MCF 10A (cell line): ENCODE measurements around the gene AXIN2. TPM values are rescaled to one million over a fixed set of nuclear protein-coding genes. Genes with fewer than 3 reads are reported as not detected.

Experiments used
- BruUV-seq: library from RNA; stranded (reverse); fragments of 400-500 nt; replicated peaks from 2 replicates; lab custom pipeline; 2021; lab: Mats Ljungman, UMichigan
- CTCF ChIA-PET: fragments of 300-600 bp; sonication (Branson Sonifier 250); formaldehyde crosslinking; extraction: SDS; loops from one replicate; lab custom pipeline; 2021; ENCODE audit warnings: antibody characterized with exemption, inconsistent platforms; lab: Yijun Ruan, JAX
- POLR2A ChIA-PET: fragments of 300-600, 350-650 bp; sonication (Branson Sonifier 250); formaldehyde crosslinking; extraction: SDS; loops from one replicate; lab custom pipeline; 2020; ENCODE audit warnings: antibody characterized with exemption, inconsistent platforms; lab: Yijun Ruan, JAX
- DNase-seq: peaks from one replicate; pipeline ENCODE4 v3.0.0-alpha.2; 2018; ENCODE audit not compliant: unreplicated experiment
- H3K27ac Mint-ChIP-seq: one replicate; pipeline ENCODE4 v1.8.0; 2022; ENCODE audit warnings: mild to moderate bottlenecking, low read depth, mixed read lengths; ENCODE audit not compliant: unreplicated experiment
- H3K27me3 Mint-ChIP-seq: one replicate; pipeline ENCODE4 v1.8.0; 2022; ENCODE audit warnings: mixed read lengths; ENCODE audit not compliant: insufficient read depth, unreplicated experiment
- H3K36me3 Mint-ChIP-seq: one replicate; pipeline ENCODE4 v1.8.0; 2022; ENCODE audit warnings: mild to moderate bottlenecking, moderate library complexity, mixed read lengths; ENCODE audit not compliant: insufficient read depth, unreplicated experiment
- H3K4me1 Mint-ChIP-seq: one replicate; pipeline ENCODE4 v1.8.0; 2022; ENCODE audit warnings: mixed read lengths; ENCODE audit not compliant: insufficient read depth, unreplicated experiment
- H3K4me3 Mint-ChIP-seq: one replicate; pipeline ENCODE4 v1.8.0; 2022; ENCODE audit warnings: mild to moderate bottlenecking, moderate library complexity, mixed read lengths; ENCODE audit not compliant: unreplicated experiment
- H3K9me3 Mint-ChIP-seq: one replicate; pipeline ENCODE4 v1.8.0; 2022; ENCODE audit warnings: mixed read lengths; ENCODE audit not compliant: unreplicated experiment
- intact Hi-C: fragments of 100-400 bp; cut with micrococcal nuclease; formaldehyde crosslinking; loops from 2 replicates; pipeline ENCODE4 v1.14.1; 2022
- total RNA-seq: library from RNA; stranded (reverse); gene quantifications from 2 replicates; pipeline ENCODE4 v1.2.3, GENCODE V29; 2022
- TF ChIP-seq, protein P1 (sequence below): fragments of 200-600 bp; IDR thresholded peaks from one replicate; pipeline ENCODE4 v1.8.0; 2022; ENCODE audit warnings: antibody characterized with exemption, mild to moderate bottlenecking; ENCODE audit not compliant: unreplicated experiment

AXIN2 gene
- total RNA-seq, 1 experiment from 2014 or later: 0.16 TPM

DNA sequence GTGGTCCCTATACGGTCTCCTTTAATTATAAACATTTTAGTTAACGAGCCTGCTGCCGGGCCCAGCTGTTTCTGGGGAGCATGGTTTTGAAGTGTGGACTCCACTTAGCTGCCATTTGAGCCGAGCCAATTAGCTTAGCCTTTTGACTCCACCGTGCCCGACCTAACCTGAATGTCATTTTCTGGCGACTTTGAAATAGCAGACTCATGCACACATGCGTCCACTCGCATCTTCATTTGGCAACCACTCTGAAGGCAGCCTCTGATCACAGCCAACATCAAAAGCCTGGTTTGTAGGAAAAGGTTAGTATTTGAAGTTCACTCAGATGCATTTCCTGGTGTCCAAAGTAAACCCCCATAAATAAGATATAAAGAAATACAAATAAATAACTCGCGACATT, 16.8 kb downstream of the AXIN2 start:
- Mint-ChIP-seq H3K27me3 (no peaks in the 10 kb centered on the region), H3K4me1 (no peaks in the 10 kb centered on the region), H3K9me3 (no peaks in the 10 kb centered on the region), H3K36me3 (peaks cover 5% of the 10 kb centered on the region), H3K4me3 (no peak overlapping the region), H3K27ac (no peak overlapping the region)
- intact Hi-C loops: no loop called here
- ChIA-PET POLR2A (no interaction called here), CTCF (no interaction called here)
- no peak for DNase-seq
- no TSS peak for BruUV-seq
- TF ChIP-seq, protein P1, sequence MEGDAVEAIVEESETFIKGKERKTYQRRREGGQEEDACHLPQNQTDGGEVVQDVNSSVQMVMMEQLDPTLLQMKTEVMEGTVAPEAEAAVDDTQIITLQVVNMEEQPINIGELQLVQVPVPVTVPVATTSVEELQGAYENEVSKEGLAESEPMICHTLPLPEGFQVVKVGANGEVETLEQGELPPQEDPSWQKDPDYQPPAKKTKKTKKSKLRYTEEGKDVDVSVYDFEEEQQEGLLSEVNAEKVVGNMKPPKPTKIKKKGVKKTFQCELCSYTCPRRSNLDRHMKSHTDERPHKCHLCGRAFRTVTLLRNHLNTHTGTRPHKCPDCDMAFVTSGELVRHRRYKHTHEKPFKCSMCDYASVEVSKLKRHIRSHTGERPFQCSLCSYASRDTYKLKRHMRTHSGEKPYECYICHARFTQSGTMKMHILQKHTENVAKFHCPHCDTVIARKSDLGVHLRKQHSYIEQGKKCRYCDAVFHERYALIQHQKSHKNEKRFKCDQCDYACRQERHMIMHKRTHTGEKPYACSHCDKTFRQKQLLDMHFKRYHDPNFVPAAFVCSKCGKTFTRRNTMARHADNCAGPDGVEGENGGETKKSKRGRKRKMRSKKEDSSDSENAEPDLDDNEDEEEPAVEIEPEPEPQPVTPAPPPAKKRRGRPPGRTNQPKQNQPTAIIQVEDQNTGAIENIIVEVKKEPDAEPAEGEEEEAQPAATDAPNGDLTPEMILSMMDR: no peak

DNA sequence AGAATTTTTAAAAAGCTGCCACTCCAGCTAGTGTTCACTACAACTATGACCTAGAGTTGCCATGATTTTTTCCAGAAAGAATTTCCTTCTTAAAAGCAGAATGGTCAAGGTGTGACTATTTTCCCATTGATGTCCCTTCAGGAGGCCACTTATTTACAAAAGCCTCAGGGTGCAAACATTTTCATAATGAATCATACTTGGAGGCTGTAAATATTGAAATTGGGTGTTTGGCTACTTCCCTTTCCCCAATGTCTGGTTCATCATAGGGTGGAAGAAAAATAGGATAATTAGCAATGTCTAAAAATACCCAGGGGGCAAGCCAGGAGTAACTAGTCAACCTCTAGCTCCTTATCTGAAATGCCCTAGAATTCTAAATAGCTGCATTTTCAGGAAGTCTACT, 18.8 kb downstream of the AXIN2 start:
- no peak overlapping the region for H3K27ac Mint-ChIP-seq
- CTCF ChIA-PET: interaction anchor here (0.6 to 1.2 kb wide), 3 partner anchors 13 to 19 kb away, joined by 3 to 8 read pairs (median 3); no protein-coding TSS in a partner anchor
- H3K4me3 Mint-ChIP-seq: no peak overlapping the region

DNA sequence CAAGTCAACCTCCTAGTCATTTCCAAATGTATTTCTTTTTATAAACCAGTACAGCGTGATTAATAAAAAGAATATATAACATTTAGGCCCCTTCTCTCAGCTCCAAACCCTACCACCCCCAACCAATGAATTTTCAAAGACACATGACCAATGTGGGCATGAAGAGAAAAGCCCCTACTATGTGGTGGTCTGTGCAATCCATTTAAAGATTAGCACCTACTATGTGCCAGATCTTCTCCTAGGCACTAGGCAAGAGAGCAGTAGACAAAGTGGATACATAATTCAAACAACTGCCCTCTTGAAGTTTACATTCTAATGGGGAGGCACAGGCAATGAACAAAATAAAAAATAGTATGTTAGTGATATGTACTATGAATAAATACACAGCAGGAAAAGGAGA, 19.4 kb downstream of the AXIN2 start:
- Mint-ChIP-seq H3K36me3 (no peaks in the 10 kb centered on the region), H3K27ac (no peak overlapping the region), H3K27me3 (no peaks in the 10 kb centered on the region), H3K4me1 (no peaks in the 10 kb centered on the region), H3K9me3 (no peaks in the 10 kb centered on the region), H3K4me3 (no peak overlapping the region)
- DNase-seq: no peak
- BruUV-seq: no TSS peak
- intact Hi-C loops: no loop called here
- TF ChIP-seq, protein P1: no peak
- ChIA-PET POLR2A (no interaction called here), CTCF (interaction anchor here (0.6 to 1.2 kb wide), 2 partner anchors 17 to 18 kb away, joined by 3 to 8 read pairs; no protein-coding TSS in a partner anchor)

More for the DNA sequence above, 18.8 kb downstream of the AXIN2 start:
- H3K27me3 Mint-ChIP-seq: no peaks in the 10 kb centered on the region
- POLR2A ChIA-PET: no interaction called here
- BruUV-seq: no TSS peak
- TF ChIP-seq, protein P1: no peak
- no peaks in the 10 kb centered on the region for H3K4me1 Mint-ChIP-seq
- H3K9me3 Mint-ChIP-seq: no peaks in the 10 kb centered on the region
- no peaks in the 10 kb centered on the region for H3K36me3 Mint-ChIP-seq
- no peak for DNase-seq
- intact Hi-C loops: no loop called here

DNA sequence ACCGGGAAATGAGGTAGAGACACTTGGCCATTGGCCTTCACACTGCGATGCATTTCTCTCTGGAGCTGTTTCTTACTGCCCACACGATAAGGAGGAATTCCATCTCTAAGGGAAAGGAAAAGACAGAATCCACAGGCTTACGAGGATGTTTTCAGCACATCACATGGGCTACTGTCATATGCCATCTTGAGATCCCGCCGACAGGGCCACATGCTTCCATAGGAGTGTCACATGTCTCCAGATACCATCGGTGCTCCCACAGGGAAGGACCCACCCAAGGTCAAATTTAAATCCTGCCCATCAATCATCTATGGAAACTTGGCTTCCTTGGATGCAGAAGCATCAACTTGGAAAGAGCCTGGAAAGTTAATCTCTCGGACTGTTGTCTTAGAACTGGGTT, 20.0 kb downstream of the AXIN2 start:
- Mint-ChIP-seq H3K27ac (no peak overlapping the region), H3K36me3 (no peaks in the 10 kb centered on the region), H3K9me3 (no peaks in the 10 kb centered on the region), H3K4me3 (no peak overlapping the region), H3K27me3 (no peaks in the 10 kb centered on the region), H3K4me1 (no peaks in the 10 kb centered on the region)
- BruUV-seq: no TSS peak
- POLR2A ChIA-PET: no interaction called here
- DNase-seq: no peak
- intact Hi-C loops: no loop called here
- TF ChIP-seq, protein P1: no peak
- CTCF ChIA-PET: no interaction called here
